ENCODE results near the gene EPN1.
"Not testable (repeated sequence)": the region's sequence is repeated elsewhere in the genome, so short reads cannot be mapped to it uniquely, and the experiment has no call there.

EPN1 gene

DNA sequence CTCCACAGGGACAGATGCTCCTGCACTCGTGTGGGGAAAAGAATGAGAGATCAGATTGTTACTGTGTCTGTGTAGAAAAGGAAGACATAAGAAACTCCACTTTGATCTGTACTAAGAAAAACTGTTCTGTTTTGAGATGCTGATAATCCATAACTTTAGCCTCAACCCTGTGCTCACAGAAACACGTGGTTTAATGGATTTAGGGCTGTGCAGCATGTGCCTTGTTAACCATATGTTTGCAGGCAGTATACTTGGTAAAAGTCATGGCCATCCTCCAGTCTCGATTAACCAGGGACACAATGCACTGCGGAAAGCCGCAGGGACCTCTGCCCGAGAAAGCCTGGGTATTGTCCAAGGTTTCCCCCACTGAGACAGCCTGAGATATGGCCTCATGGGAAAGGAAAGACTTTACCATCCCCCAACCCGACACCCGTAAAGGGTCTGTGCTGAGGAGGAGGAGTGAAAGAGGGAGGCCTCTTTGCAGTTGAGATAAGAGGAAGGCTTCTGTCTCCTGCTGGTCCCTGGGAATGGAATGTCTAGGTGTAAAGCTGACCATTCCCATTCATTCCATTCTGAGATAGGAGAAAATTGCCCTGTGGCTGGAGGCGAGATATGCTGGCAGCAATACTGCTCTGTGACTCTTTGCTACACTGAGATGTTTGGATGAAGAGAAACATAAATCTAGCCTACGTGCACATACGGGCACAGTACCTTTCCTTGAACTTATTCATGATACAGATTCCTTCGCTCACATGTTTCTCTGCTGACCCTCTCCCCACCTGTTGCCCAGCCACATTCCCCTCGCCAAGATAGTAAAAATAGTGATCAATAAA lies 43.1 kb downstream of the EPN1 start:
- in situ Hi-C loops (cut with HindIII; ENCODE audit: low sequenced_read_pairs) = not testable (repeated sequence)

DNA sequence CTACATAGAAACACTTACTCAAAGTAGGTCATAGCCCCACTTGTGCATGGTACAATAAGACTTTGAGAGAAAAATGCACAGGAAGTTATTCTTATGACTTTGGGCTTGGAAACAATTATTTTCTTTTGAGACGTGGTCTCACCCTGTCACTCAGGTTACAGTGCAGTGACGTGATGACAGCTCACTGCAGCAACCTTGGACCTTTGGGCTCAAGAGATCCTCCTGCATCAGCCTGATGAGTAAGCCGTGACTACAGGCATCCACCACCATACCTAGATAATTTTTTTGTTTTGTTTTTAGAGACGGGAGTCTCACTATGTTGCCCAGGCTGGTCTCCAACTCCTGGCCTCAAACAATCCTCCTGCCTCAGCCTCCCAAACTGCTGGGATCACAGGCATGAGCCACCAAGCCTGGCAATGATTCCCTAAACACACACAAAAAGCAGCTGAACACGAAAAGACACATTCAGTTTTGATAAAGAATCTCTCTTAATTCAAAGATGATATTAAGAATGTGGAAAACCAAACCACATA lies 45.3 kb downstream of the EPN1 start:
- in situ Hi-C loops (cut with HindIII; ENCODE audit: low sequenced_read_pairs) = no loop called here

- in situ Hi-C loops (cut with HindIII; ENCODE audit: low sequenced_read_pairs) = no loop called here
These were observed 45.8 kb downstream of the EPN1 start for GRCh38 chr19:55720801-55721200.

- in situ Hi-C loops (cut with HindIII; ENCODE audit: low sequenced_read_pairs) = no loop called here
These were observed 48.5 kb downstream of the EPN1 start for GRCh38 chr19:55723491-55723890.

- in situ Hi-C loops (cut with HindIII; ENCODE audit: low sequenced_read_pairs) = not testable (repeated sequence)
These were observed 55.4 kb downstream of the EPN1 start for GRCh38 chr19:55730378-55730777.

- in situ Hi-C loops (cut with HindIII; ENCODE audit: low sequenced_read_pairs) = no loop called here
These were observed 63.3 kb downstream of the EPN1 start, which contains the start of gene NLRP9 for GRCh38 chr19:55738302-55738701. Gene NLRP9, minus strand, starts transcription at chr19:55738402. Its CDS starts 28 bp downstream, at chr19:55738374.

GRCh38 chr19:55750715-55751114 lies 75.7 kb downstream of the EPN1 start:
- in situ Hi-C loops (cut with HindIII; ENCODE audit: low sequenced_read_pairs) = no loop called here

GRCh38 chr19:55753401-55753800 lies 78.4 kb downstream of the EPN1 start:
- in situ Hi-C loops (cut with HindIII; ENCODE audit: low sequenced_read_pairs) = no loop called here

GRCh38 chr19:55756808-55757207 lies 81.8 kb downstream of the EPN1 start:
- in situ Hi-C loops (cut with HindIII; ENCODE audit: low sequenced_read_pairs) = not testable (repeated sequence)

- in situ Hi-C loops (cut with HindIII; ENCODE audit: low sequenced_read_pairs) = not testable (repeated sequence)
These were observed 83.8 kb downstream of the EPN1 start, which contains the start of gene RFPL4A for GRCh38 chr19:55758797-55759196. Gene RFPL4A, plus strand, starts transcription at chr19:55759097. Its CDS starts 2,704 bp downstream, at chr19:55761801.
